Astrocyte (in vitro differentiated cells and primary cell): ENCODE data around the gene PTPRF.

ENCODE experiments used
- EZH2 ChIP-seq: IDR thresholded peaks from 2 replicates; pipeline ENCODE4 v1.6.1; 2012; ENCODE audit warnings: mild to moderate bottlenecking, low read length, inconsistent platforms; ENCODE audit not compliant: insufficient read depth
- TF ChIP-seq, protein P1 (sequence below): IDR thresholded peaks from 2 replicates; pipeline ENCODE4 v1.5.1; 2011; ENCODE audit warnings: low read depth, mild to moderate bottlenecking, inconsistent platforms, low read length, moderate library complexity; ENCODE audit not compliant: insufficient read depth

DNA sequence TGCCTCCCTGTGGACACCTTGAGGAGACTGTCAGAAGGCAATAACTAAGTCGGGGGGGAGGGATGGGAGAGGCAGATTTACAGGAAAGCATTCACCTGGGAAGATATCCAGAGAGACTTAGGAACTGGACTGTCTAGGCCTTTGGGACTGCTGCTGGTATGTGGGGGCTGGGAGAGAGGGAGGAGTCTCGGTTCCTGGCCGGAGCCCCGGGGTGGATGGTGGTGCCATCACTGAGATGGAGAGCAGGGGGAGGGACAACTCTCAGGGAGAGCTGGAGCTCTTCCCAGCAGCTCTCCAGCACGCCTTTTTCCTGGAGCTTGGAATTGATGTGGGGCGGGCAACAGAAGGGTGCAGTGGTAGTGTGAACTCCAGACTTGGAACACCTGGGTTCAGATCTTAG, 22.1 kb downstream of the PTPRF start:
- no peak for TF ChIP-seq EZH2
- TF ChIP-seq, protein P1, sequence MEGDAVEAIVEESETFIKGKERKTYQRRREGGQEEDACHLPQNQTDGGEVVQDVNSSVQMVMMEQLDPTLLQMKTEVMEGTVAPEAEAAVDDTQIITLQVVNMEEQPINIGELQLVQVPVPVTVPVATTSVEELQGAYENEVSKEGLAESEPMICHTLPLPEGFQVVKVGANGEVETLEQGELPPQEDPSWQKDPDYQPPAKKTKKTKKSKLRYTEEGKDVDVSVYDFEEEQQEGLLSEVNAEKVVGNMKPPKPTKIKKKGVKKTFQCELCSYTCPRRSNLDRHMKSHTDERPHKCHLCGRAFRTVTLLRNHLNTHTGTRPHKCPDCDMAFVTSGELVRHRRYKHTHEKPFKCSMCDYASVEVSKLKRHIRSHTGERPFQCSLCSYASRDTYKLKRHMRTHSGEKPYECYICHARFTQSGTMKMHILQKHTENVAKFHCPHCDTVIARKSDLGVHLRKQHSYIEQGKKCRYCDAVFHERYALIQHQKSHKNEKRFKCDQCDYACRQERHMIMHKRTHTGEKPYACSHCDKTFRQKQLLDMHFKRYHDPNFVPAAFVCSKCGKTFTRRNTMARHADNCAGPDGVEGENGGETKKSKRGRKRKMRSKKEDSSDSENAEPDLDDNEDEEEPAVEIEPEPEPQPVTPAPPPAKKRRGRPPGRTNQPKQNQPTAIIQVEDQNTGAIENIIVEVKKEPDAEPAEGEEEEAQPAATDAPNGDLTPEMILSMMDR, result no peak
